GM12874 (cell line): ENCODE results near the gene ARHGEF33.

ENCODE experiments used
- TF ChIP-seq, protein P1 (sequence below): IDR thresholded peaks from 2 replicates; pipeline ENCODE4 v1.5.1; 2011; ENCODE audit warnings: low read depth, mild to moderate bottlenecking, control low read depth, low read length, moderate library complexity; ENCODE audit not compliant: insufficient read depth

Gene ARHGEF33

DNA sequence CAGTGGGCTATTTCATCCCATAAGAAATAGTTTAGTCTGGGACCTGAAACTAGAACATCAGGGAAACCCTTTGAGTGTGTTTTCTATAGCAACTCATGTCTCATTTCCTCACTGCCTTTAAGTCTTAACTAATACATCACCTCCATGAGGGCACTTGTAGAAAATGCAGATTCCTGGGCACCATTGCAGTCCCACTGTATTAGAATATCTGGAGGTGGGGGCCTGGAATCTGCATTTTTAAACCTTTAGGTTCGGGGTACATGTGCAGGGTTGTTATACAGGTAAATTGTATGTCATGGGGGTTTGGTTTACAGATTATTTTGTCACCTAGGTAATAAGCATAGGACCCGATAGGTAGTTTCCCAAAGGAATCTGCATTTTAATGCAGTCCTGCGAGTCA lies 87.4 kb downstream of the ARHGEF33 start:
- TF ChIP-seq, protein P1, sequence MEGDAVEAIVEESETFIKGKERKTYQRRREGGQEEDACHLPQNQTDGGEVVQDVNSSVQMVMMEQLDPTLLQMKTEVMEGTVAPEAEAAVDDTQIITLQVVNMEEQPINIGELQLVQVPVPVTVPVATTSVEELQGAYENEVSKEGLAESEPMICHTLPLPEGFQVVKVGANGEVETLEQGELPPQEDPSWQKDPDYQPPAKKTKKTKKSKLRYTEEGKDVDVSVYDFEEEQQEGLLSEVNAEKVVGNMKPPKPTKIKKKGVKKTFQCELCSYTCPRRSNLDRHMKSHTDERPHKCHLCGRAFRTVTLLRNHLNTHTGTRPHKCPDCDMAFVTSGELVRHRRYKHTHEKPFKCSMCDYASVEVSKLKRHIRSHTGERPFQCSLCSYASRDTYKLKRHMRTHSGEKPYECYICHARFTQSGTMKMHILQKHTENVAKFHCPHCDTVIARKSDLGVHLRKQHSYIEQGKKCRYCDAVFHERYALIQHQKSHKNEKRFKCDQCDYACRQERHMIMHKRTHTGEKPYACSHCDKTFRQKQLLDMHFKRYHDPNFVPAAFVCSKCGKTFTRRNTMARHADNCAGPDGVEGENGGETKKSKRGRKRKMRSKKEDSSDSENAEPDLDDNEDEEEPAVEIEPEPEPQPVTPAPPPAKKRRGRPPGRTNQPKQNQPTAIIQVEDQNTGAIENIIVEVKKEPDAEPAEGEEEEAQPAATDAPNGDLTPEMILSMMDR = no peak

DNA sequence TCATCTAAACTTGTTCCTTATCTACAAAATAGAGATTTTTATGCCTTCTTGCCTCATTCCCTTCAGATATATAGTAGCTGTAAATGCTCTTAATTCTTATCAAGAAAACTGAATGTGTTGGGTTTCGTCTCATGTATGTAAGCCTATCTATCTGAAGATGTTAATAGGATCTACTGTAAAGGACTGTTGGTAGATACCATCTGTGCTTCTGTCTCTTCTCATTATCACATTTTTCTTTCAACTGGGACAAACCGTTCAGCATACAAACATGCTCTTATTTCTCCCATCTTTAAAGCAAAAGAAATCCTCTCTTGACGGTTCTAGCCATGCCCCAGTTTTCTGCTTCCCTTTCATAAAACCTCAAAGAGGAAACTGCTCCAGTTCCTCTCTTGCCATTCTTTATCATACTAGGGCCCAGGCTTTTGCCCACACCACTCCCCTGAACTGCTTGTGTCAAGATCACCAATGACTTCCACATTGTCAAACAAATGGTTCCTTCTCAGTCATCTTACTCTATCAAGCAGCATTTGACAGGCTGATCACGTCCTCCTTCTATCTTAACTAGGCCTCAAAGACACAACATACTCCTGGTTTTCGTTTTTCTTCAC lies 88.7 kb downstream of the ARHGEF33 start:
- TF ChIP-seq, protein P1 = no peak

DNA sequence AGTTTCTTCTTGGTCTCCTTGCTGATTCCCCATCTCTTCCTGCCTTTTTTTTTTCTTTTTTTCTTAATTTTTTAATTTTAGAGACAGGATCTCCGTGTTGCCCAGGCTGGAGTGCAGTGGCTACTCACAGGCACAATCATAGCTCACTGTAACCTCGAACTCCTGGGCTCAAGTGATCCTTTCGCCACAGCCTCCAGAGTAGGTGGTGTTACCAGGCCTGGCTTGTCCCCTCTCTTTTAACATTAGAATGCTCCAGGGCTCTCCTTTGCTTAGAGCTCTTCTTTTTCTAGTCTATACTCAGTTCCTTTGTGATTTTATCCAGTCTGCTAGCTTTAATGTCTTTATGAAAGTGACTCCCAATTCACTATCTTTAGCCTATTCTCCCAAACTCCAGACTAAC lies 89.2 kb downstream of the ARHGEF33 start:
- TF ChIP-seq, protein P1 = no peak

DNA sequence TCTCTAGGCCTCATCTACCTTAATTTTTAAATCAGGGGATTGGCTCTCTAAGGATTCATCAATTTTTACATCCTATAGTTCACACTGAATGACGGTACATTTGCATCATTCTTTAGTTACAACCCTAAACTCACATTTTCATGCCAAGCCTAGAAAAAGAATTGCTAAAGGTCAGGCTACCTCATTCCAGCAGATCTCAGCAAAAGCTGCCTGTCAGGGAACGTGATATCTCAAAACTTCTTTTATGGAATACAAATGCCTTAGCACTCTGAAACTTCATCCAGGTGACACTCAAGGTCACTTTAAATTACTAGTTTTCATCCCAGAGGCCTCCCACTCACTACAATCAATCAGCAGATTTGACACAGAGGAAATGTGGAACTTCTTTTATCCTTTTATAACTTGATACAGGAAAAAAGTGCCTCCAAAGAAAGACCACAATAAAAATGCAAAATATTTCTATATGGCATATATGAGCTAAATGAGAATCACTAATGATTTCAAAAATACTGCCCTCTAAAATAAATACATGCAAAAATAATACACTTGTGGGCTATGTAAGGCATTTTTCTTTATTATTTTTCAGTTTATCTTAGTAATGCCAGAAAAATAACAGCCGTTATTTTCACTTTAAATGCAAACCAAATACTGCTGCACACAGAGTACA lies 91.5 kb downstream of the ARHGEF33 start:
- TF ChIP-seq, protein P1 = no peak

DNA sequence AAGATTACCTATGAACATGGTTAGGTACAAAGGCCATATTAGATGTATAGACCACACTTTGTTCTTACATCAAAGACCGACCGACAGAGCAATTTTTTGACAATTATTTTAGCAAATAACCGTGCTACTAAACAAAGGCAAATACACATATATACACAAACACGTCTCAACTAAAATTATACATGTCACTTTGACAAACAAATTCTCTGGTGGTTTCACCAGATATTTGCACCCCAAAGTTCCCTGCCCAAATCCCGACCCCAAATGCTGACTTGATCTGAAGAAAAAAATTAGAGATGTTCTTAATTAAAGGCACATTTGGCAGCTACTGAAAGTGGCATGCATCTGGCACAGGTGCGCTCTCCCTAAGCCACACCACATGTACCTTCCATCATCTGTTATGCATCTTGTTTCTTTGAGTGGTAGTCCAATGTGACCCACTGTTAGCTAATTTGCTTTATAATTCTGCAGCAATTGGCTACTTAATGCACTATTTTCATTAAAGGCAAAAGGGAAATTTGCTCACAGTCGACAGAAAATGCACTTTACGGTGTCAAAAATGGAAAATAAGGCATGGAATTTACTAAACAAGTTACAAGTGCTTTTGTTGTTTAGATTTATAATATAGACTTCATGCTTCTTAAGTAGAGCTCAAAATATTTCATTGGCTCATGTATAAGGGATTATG lies 92.1 kb downstream of the ARHGEF33 start:
- TF ChIP-seq, protein P1 = no peak

DNA sequence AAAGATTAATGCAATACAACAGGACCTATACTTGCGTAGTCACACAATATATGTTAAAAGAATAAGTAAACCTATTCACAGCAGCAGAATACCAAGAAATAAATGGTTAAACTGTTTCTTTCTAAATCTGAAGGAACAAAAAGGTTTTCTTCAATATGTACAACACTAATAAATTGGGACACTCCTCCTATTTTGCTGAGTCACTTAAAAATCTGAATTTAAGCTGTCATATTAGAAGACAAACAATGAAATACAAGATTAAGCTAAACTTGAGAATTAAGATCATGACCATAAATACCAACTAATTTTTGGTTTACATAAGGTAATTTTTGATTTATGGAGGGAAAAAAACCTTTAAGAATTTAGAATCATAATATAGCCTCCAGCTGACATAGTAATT lies 92.8 kb downstream of the ARHGEF33 start:
- TF ChIP-seq, protein P1 = no peak

DNA sequence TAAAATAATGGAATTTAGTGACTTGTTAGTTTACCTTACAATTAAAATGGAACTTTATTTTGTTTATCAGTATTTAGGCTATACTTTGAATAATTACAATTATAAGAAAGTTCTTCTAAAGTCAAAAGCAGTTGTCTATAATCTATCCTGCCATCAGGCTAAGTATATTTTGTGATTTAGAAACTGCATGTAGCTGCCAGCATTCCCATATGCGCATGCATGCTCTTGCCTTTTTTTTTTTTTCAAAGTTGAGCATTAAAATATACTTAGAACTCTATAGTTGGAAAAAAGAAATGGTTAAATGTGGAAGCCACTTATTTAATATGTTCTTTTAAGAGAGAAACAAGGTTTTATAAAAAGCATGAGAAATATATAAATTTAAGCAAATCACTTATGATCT lies 99.0 kb downstream of the ARHGEF33 start:
- TF ChIP-seq, protein P1 = no peak
